GM19467 (cell line): ENCODE measurements around the gene EPS8L1.
"Not testable (repeated sequence)": the region's sequence is repeated elsewhere in the genome, so short reads cannot be mapped to it uniquely, and the experiment has no call there.

Source experiments
- ATAC-seq: cut with Tn5 transposase; IDR thresholded peaks from one replicate; pipeline ENCODE4 v1.9.1; 2021; ENCODE audit warnings: mild to moderate bottlenecking, moderate library complexity; ENCODE audit not compliant: unreplicated experiment

EPS8L1 gene

DNA sequence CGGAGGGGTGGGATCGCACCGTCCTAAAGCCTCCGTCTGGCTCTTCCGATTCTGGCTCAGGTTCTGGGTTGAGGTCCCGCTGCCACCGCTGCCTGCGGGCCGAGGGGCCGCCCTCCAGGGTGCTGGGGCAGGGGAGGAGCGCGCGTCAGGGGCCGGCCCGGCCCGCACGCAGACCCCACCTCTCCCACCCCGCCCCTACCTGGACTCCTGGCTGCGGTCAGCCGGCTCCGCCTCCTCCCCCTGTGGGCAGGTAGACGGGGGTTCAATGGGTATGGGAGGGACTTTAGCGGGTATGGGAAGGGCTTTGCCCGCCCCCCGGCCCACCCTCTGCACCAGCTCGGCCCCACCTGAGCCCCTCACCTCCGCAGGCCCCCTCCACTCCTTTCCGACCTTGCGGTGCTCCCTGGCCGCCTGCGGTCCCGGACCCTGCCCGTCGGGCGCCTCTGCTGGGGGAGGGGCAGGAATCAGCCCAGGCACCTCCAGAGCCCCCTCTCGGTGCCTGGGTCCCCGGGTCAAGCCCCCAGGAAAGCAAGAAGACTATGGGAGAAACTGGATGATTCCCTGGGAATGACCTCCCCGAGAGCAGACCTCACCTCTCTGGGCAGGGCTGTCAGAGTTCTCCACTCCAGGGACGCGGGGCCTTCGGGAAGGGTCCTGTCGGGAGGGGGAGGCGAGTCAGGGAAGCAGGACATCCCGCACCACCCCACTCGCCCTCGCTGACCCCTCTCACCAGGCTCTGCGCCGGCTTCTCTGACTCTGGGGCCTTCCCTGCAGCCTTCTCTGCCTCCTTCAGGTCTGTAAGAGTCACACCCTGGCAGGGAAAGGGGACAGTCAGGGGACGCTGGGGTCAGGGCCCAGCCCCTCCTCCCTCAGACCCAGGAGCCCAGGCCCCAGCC, 17.0 kb downstream of the EPS8L1 start:
- no peak for ATAC-seq

DNA sequence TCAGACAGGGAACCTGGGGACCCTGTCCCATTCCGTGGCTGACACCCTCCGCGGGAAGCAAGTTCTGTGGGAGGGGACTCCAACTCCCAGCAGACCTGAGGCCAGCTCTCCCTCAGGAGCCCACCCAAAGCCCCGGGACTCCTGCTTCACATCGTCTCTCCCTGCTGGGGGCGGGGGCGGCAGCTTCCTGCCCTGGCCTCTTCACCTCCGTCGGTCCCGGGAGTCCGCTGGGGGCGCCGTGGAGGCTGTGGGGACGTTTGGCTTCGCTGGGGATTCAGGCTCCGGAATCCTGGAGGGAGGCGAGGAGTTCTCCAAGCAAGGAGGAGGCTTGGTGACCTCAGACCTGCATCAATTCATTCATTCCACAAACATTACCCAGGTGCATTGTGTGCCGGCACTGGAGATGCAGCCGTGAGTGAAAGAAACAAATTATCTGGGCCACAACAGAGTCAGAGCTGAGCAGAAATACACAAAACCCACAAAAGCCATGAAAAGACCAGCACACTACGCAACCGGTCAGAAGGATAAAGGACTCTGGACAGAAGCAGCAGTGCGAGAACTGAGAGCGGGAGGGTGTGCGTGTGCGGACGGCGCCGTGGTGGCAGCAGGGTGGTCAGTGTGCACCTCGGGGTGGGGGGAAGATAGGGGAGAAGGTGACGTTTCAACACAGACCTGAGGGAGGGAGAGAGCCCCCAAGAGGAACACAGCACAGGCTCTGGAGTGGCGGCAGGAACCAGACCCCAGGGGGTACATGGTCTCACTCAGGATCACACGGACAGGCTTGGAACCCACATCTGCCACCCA, 19.0 kb downstream of the EPS8L1 start:
- no peak for ATAC-seq

DNA sequence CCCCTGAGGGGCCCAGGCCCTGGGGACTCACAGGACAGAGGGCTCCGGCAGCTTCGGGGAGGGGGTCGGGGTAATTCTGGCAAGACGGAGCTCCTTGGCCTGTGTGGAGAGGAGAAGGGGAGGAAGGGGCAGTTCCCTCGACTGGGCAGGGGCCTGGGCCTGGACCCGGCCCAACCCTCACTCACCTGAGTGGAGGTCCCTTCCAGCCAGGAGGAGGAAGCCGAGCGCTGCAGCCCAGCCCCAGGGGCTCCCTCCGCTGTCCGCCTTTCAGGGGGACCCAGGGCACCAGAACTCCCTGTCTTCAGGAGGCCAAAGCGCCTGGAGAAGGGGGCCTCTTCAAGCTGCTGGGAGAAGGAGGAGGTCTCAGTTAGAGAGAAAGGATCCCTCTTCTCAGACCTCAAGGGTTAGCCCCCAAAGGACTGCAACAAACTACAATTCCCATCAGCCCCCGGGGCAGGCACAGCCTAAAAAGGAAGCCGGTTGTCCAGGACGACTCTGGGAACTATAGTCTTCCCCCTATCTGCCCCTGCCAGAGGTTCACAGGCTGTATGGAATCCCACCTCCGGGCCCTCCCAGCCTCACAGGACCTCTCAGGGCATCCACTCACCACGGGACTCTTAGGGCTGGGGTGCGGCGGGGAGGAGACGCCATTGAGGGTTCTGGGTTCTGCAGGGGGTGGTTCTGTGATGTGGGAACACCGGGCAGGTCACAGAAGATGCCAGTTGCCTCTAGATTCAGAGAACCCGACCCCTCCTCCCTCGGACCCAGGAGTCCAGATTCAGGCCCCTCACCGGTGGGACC, 19.8 kb downstream of the EPS8L1 start:
- no peak for ATAC-seq

DNA sequence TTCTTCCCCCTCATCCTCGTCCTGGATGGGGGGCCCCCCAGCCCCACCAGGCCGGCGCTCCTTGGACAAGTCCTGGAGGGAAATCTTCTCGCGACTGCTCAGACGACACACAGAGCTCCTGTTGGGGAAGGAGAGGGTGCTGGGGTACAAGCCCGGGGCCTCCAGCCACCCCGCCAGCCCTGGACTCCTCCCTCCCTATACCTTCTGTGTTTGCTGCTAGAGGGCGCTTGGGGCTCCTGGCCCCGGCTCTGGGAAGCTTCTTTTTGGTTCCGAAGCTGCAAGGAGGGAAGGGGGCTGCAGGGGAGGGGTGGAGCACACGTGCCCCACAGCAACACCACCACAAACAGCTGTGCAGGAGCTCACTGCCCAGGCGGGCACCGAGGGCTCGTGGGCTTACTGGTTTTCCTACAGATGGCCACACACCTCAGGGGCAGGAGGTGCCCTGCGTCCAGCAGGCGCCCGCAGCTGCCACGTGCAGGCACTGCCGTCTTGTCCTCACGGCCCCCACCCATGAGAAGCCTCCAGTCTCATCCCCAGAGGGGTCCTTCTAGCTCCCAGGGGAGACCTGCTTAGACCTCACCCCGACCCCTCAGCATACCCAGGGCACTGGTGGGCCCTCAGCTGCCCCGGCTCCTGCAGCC, 20.5 kb downstream of the EPS8L1 start:
- no peak for ATAC-seq

DNA sequence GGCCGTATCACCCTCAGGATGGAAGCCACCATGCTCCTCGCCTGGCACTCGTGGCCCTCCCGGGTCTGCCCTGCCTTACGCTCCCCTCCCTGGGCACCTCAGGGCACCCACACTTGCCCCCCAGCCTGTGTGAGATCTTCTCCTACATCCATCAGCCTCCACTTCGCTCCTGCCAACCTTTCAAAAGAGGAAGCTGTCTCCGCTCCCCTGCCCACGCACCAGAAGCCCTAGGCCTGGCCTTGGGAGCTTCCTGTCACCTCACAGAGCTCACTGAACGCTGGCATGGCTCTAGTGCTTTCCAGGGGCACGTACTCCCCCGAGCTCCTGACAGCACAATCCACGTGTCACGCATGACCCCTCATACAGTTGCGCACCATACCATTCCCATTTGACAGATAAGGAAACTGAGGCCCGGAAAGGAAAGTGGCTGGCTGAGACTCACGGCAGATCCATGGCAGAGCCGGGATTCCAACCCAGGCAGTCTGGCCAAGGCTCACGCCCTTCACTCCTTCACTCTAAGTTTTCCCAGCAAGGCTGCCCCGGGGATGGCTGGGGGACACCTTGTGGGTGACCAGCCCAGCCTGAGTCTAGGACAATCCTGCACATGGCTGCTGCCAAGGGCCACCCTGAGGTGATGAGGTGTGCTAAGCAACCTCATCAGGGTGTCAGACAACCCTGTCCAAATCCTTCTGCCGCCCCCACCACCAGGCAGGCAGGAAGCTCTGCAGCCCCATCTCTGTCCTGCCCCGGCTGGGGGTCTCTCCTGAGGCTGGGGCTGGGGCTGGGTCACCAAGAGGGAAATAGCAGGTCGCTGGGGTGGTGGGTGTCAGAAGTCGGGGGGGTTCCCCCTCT, 22.4 kb downstream of the EPS8L1 start:
- no peak for ATAC-seq

DNA sequence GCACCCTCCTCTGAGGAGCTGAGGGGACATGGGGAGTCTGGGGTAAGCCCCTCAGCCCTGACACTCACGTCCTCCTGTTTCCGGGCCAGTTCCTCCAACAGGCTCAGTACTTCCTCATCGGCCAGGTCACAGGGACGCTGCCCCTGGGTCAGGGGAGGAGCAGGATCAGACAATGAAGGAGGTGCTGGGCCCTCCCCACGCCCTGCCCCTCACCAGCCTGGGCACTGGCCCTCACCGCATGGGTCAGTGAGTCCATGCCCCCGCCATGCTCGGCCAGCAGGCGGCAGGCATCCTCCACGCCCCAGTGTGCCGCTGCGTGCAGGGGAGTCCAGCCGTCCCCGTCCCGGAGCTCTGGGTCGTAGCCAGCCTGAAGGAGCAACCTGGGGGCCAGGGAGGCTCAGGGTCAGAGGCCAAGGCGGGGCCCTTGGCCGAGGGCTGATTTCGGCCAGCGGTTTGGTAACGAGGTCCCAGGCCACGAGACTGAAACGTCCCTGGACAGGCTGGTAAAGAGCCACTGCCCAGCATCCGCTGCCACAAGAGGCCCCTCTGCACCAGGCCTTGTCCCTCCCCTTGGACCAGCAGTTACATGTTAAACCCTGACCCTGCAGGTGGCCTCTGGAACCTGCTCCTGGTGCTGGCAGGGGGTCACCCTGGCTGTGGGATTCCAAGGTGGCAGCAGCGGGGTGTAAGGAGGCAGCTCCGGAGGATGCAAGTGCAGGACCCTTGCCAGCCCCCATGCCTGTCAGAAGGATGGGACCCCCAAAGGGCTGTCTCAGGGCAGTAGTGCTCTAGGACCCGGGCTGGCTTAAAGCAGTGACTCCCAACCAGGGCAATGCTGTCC, 23.3 kb downstream of the EPS8L1 start:
- ATAC-seq, result no peak

DNA sequence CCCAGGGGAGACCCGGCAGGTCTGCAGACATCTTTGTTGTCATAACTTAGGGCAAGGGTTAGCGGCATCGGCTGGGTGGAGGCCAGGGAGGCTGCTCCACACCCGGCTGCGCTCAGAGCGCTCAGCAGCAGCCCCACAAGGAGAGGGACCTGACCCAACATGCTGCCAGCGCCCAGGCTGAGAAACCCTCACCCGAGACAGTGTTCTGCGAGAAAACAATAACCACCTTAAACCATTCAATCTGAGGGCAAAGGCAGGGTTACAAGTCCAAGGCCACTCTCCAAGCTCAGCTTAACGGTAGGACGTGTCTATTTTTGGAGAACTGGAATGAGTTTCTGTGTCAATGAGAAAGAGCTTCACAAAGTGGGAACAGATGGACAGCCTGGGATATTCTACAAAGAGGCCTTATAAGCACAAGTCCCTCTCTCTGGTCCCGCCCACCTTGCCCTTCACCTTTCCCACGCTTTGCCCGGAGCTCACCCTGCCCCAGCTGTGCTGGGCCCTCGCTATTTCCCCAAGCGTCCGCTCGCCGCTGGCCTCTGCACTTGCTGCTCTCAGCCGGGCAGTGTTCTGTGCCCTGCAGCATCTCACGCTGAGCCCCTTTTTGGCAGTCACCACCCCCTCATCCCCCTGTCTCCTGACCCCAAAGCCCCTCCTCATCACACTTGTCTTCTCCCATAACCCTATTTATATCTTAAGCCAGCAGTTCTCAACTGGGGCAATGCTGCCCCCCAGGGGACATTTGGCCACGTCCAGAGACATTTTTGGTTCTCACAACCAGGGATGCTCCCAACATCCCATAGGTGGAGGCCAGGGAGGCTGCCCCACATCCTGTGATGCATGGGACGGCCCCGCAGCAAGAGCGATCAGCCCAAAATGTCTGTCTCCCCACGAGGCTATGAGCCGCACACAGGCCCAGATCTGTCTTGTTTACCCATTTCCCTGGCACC, 24.2 kb downstream of the EPS8L1 start:
- ATAC-seq, result no peak

DNA sequence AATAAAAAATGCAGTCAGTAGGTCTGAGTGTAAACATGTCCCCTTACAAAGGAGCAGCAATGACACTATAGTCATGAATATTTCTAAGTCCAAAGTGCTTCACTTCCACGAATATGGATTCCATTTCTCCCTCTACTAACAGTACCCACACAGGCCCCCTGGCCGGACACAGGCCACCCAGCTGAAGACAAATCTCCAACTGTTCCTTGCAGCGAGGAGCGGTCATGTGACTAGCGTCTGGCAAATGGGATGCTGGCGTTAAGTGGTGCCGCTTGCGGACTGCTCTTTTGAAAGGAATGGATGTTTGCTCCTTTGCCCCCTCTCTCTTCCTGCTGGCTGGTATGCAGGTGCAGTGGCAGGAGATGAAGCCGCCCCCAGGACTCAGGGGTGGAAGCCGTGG, 25.6 kb downstream of the EPS8L1 start:
- ATAC-seq, result no peak

DNA sequence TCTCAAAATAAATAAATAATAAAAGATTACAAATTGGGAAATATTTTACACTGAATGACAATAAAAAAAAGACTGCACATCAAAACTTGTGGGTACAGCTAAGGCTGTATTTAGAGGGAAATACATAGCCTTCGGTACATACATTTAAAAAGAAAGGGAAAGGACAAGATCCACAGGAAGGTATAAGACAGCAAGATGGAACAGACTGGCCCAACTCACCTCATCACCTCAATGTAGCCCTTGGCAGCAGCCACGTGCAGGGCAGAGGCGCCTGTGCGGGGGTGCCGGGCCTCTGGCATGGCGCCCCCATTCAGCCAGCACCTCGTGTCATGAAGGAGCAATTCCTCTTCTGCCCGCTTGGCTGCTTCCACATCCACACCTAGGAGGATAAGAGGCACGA, 27.5 kb downstream of the EPS8L1 start:
- no peak for ATAC-seq

DNA sequence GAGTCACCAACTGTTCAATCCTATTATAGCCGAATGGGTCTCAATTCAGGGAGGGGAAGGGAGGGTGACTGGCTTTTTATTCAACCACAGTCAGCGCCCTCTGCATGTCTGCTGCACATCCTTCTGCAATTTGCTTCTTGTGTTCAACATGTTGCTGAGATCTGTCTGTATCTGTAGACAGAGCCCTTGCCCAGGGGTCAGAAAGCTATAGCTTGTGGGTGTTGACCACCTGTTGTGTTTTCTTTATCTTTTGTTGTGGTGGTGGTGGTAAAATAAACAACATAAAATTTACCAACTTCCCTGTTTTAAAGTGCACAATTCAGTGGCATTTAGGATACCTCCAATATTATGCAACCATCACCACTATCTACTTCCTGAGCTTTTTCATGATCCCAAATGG, 29.6 kb downstream of the EPS8L1 start:
- ATAC-seq, result no peak

DNA sequence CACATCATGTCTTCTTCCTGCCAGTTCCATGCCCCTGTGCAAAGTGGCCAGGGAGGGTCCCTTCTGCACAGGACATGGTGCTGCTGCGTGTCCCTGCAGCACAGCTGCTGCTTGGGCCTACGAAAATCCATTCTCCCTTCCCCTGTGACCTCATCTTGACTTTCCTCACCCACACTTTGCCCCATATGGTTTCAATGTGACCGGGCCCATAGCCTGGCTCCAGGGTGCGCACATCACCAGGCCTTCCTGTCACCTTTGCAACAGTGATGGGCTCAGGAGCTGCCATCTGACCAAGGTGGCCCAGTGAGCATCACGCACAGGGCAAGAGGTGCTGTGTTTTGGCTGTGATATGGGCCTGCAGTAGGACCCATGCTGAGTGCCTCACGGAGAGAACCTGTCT, 30.9 kb downstream of the EPS8L1 start:
- no peak for ATAC-seq

DNA sequence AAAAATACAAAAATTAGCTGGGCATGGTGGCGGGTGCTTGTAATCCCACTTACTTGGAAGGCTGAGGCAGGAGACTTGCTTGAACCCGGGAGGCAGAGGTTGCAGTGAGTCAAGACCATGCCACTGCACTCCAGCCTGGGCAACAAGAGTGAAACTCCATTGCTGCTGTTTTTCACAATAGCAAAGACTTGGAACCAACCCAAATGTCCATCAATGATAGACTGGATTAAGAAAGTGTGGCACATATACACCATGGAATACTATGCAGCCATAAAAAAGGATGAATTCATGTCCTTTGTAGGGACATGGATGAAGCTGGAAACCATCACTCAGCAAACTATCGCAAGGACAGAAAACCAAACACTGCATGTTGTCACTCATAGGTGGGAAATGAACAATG, 31.6 kb downstream of the EPS8L1 start:
- ATAC-seq, result not testable (repeated sequence)

DNA sequence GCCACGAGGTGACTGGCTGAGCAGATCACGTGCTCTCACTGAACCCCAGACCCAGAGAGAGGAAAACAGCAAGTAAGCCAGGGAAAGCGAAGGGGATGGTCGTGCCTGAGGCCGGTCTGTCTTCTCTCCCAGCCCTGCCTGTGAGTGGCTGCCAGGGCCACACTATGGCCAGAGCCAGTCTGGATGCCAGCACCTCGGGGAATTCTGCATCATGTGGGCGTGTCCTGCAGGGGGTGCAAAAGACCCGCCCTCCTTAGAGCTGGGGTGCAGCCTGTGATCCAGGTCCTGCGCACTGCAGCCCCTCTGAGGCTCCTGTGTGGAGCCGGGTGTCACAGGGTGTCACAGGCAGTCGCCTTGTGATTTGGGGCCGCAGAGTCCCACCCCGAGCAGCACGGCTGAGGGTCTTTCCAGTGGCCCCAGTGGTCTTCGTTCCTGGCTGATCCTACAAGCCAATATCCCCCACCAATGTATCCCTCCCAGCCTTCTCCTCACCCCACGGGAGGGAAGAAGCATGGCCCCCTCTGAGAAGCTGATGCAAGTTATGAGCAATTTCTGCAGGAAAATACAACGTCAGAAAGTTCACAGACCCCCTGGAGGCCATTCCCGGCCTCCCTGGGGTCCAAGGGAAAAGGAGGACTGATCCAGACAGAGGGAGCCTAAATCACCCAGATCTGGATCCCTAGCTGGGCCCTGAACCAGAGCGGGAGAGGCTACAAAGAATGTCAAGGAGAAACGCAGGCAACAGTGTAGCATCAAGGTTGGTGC, 34.0 kb downstream of the EPS8L1 start:
- no peak for ATAC-seq

DNA sequence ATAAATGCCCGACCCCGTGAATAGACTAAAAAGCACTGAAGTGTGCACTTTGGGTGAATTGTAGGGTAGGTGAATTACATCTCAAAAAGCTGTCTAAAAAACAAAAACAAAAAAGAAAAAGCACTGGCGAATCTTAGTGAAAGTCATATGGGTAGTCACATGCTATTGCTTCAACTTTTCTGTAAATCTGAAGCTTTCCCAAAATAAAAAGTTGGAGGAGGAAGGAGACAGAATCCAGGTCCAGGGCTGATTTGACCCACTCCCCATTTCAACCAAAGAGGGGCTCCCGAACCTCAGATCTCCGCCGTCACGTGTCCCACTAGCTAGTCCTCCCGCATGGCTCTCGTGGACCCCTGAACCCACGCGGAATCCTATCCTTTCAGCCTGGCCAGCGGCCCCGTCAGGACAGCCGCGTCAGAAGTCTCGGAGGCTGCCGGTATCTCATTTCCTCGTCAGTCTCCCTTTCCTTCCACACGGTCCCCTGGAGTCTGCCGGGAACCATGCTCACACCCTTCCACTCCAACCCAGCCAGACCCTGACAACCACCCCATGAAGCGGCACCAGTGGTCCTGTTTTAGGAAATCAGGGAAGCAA, 35.7 kb downstream of the EPS8L1 start:
- no peak for ATAC-seq

DNA sequence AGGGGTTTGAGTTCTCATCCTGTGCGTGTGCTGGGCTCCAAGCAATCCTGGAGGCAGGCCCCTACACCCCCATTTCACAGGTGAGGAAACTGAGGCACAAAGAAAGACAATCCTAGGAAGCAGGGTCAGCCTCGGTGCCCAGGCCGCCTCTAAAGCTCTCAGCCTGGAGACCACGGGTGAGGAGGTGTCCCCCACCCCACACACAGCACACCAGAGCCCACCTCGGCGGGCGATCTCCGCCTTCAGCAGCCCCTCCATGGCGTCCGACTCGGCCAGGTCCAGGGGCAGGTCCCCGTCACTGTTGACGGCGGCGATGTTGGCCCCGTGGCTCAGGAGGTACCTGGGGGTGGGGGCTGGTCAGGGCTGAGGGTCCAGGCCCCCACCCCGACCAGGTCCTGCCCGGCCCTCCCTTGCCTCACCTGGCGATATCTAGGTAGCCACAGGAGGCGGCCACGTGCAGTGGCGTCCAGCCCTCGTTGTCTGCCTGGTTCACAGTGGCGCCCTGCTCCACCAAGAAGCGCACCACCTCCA, 36.6 kb downstream of the EPS8L1 start:
- no peak for ATAC-seq

DNA sequence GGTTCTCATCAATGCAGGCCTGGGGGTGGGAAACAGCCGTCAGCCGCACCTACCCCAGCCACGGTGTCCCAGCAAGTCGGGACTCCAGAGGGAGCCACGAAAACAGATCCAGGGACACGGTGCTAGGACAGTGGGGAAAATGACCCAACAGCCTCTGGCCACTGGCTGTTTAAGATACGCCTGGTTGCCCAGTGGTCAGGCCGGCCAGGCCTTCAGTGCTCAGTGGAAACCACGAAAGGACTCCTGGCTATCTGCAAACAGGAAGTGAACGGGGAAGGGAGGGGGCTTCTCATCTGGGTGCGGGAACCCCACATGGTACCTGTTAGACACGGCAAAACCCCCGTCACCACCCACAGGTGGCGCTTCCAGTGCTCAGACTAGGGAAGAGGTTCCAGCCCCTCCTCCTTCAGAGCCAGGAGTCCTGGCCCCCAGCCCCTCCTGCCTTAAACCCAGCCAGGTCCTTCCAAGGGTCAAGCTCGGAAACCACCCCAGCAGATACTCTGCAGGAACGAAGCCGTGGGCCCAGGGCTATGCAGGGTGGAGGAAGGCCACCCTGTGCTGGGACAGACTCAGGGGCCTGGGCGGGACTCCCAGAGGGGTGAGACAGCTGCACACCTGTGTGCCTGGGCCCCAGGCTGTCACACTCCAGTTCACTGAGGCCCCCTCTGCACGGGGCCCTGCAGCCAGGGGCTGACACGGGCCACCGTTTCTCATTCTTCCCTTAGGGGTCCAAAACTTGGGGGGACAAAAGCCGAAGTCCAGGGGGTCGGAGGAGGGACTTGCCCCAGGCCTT, 37.3 kb downstream of the EPS8L1 start:
- no peak for ATAC-seq
